NCI-H2171 treated with DMSO at 0.1 percent for 48 hours (cell line): ENCODE results near the gene DOCK9.

Source experiments
- DNase-seq: peaks from one replicate; lab custom pipeline; 2025; lab: John Stamatoyannopoulos, UW

The DOCK9 gene

GRCh38 chr13:98848746-98849145, 129.1 kb downstream of the DOCK9 start:
- DNase-seq, result no peak

- no peak for DNase-seq
Observed at GRCh38 chr13:98847780-98848179, 130.1 kb downstream of the DOCK9 start.

- DNase-seq, result no peak
Observed at GRCh38 chr13:98846986-98847385, 130.9 kb downstream of the DOCK9 start.

- no peak for DNase-seq
Observed at GRCh38 chr13:98846521-98846920, 131.3 kb downstream of the DOCK9 start.

GRCh38 chr13:98845742-98846141, 132.1 kb downstream of the DOCK9 start:
- no peak for DNase-seq

GRCh38 chr13:98844021-98844420, 133.8 kb downstream of the DOCK9 start:
- no peak for DNase-seq

GRCh38 chr13:98843482-98843877, 134.4 kb downstream of the DOCK9 start:
- peak; percentile 58 for DNase-seq

- peak; percentile 69 for DNase-seq
Observed at GRCh38 chr13:98842858-98843481, 134.9 kb downstream of the DOCK9 start.

GRCh38 chr13:98842070-98842469, 135.8 kb downstream of the DOCK9 start:
- no peak for DNase-seq

GRCh38 chr13:98839856-98840769, 137.8 kb downstream of the DOCK9 start:
- peak; percentile 33 for DNase-seq

GRCh38 chr13:98838776-98839175, 139.1 kb downstream of the DOCK9 start:
- DNase-seq, result no peak

- DNase-seq, result no peak
Observed at GRCh38 chr13:98837896-98838295, 140.0 kb downstream of the DOCK9 start.

- DNase-seq, result no peak
Observed at GRCh38 chr13:98835156-98835555, 142.7 kb downstream of the DOCK9 start.

- peak; percentile 27 for DNase-seq
Observed at GRCh38 chr13:98834254-98834960, 143.5 kb downstream of the DOCK9 start.

- DNase-seq, result no peak
Observed at GRCh38 chr13:98831236-98831635, 146.6 kb downstream of the DOCK9 start.

- no peak for DNase-seq
Observed at GRCh38 chr13:98829541-98829940, 148.3 kb downstream of the DOCK9 start.

GRCh38 chr13:98828614-98829013, 149.2 kb downstream of the DOCK9 start:
- no peak for DNase-seq

GRCh38 chr13:98827449-98827848, 150.4 kb downstream of the DOCK9 start:
- DNase-seq, result no peak

- peak; percentile 69 for DNase-seq
Observed at GRCh38 chr13:98826146-98826545, 151.7 kb downstream of the DOCK9 start.

- DNase-seq, result no peak
Observed at GRCh38 chr13:98825659-98826058, 152.2 kb downstream of the DOCK9 start.

GRCh38 chr13:98824376-98825160, 153.3 kb downstream of the DOCK9 start:
- DNase-seq, result no peak

- DNase-seq, result no peak
Observed at GRCh38 chr13:98823442-98823841, 154.4 kb downstream of the DOCK9 start.
